Measurements from ENCODE around the gene GNL3. TPM values are rescaled to one million over a fixed set of nuclear protein-coding genes. Genes with fewer than 3 reads are reported as not detected.

Gene GNL3
- total RNA-seq, 1 donor from 2014 or later: 232 TPM

GRCh38 chr3:52730681-52731080 lies 44.8 kb downstream of the GNL3 start:
- Histone ChIP-seq H3K27me3 (ENCODE audit: control insufficient read depth, insufficient read depth, low read length) (no peaks in the 10 kb centered on the region), H3K36me3 (ENCODE audit: control insufficient read depth, insufficient read depth, low read length) (peaks cover 4% of the 10 kb centered on the region), H3K4me3 (ENCODE audit: low read depth, low read length) (no peak overlapping the region)
- FAIRE-seq (no peak), DNase-seq (ENCODE audit: low read depth) (no peak)
- no peak for TF ChIP-seq CTCF (IDR thresholded peaks at IDR 0.05; ENCODE audit: insufficient read depth, low read length, severe bottlenecking)

- no peak overlapping the region for H3K4me3 ChIP-seq (ENCODE audit: low read depth, low read length)
- peaks cover 4% of the 10 kb centered on the region for H3K36me3 ChIP-seq (ENCODE audit: control insufficient read depth, insufficient read depth, low read length)
- TF ChIP-seq CTCF (IDR thresholded peaks at IDR 0.05; ENCODE audit: insufficient read depth, low read length, severe bottlenecking): no peak
- no peaks in the 10 kb centered on the region for H3K27me3 ChIP-seq (ENCODE audit: control insufficient read depth, insufficient read depth, low read length)
- DNase-seq (ENCODE audit: low read depth) (no peak), FAIRE-seq (no peak)
Observed at GRCh38 chr3:52731590-52731989, 45.8 kb downstream of the GNL3 start.

- Histone ChIP-seq H3K27me3 (ENCODE audit: control insufficient read depth, insufficient read depth, low read length) (no peaks in the 10 kb centered on the region), H3K36me3 (ENCODE audit: control insufficient read depth, insufficient read depth, low read length) (peaks cover 4% of the 10 kb centered on the region), H3K4me3 (ENCODE audit: low read depth, low read length) (no peak overlapping the region)
- TF ChIP-seq CTCF (IDR thresholded peaks at IDR 0.05; ENCODE audit: insufficient read depth, low read length, severe bottlenecking): no peak
- FAIRE-seq (no peak), DNase-seq (ENCODE audit: low read depth) (no peak)
Observed at GRCh38 chr3:52733256-52733891, 47.5 kb downstream of the GNL3 start.

- DNase-seq (ENCODE audit: low read depth) (no peak), FAIRE-seq (no peak)
- no peak overlapping the region for H3K4me3 ChIP-seq (ENCODE audit: low read depth, low read length)
- no peaks in the 10 kb centered on the region for H3K27me3 ChIP-seq (ENCODE audit: control insufficient read depth, insufficient read depth, low read length)
- no peak for TF ChIP-seq CTCF (IDR thresholded peaks at IDR 0.05; ENCODE audit: insufficient read depth, low read length, severe bottlenecking)
- no peaks in the 10 kb centered on the region for H3K36me3 ChIP-seq (ENCODE audit: control insufficient read depth, insufficient read depth, low read length)
Observed at GRCh38 chr3:52739730-52740129, 53.9 kb downstream of the GNL3 start.

GRCh38 chr3:52742418-52743041 lies 56.7 kb downstream of the GNL3 start:
- FAIRE-seq (no peak), DNase-seq (ENCODE audit: low read depth) (peak; percentile 48)
- H3K4me3 ChIP-seq (ENCODE audit: low read depth, low read length): no peak overlapping the region
- peaks cover 4% of the 10 kb centered on the region for H3K36me3 ChIP-seq (ENCODE audit: control insufficient read depth, insufficient read depth, low read length)
- TF ChIP-seq CTCF (IDR thresholded peaks at IDR 0.05; ENCODE audit: insufficient read depth, low read length, severe bottlenecking): peak; percentile 50
- H3K27me3 ChIP-seq (ENCODE audit: control insufficient read depth, insufficient read depth, low read length): no peaks in the 10 kb centered on the region

Measured in bronchial epithelial cell (primary cell).